GM12878 (cell line): Measurements from ENCODE around the gene HSPA4. TPM values are rescaled to one million over a fixed set of nuclear protein-coding genes. Genes with fewer than 3 reads are reported as not detected.

ENCODE experiments used
- ATAC-seq: fragments of 200-7000 bp; cut with Tn5 transposase; 3 replicates; pipeline ENCODE4 v1.9.1; 2020; ENCODE audit warnings: mild to moderate bottlenecking, moderate library complexity
- BruUV-seq: library from RNA; stranded (reverse); fragments of 400-500 nt; replicated peaks from 2 replicates; lab custom pipeline; 2021; lab: Mats Ljungman, UMichigan
- CTCF ChIA-PET: fragments of 300-600 bp; sonication (Branson Sonifier 250); formaldehyde crosslinking; extraction: SDS; loops from one replicate; lab custom pipeline; 2021; ENCODE audit warnings: inconsistent platforms; lab: Yijun Ruan, JAX
- POLR2A ChIA-PET: fragments of 350-600 bp; formaldehyde crosslinking; extraction: SDS; loops from one replicate; lab custom pipeline; 2021; ENCODE audit warnings: inconsistent platforms; lab: Charles Lee
- RAD21 ChIA-PET: fragments of 300-600 bp; sonication (Branson Sonifier 250); formaldehyde crosslinking; loops from one replicate; lab custom pipeline; 2023; ENCODE audit warnings: antibody characterized with exemption; ENCODE audit not compliant: unreplicated experiment; lab: Charles Lee
- SMC1A ChIA-PET: fragments of 300-600 bp; sonication (Branson Sonifier 250); formaldehyde crosslinking; loops from one replicate; lab custom pipeline; 2023; ENCODE audit not compliant: unreplicated experiment, uncharacterized antibody; lab: Charles Lee
- DNase-seq: peaks from one replicate; pipeline ENCODE4 v3.0.0-alpha.2; 2011; ENCODE audit warnings: low read depth, low spot score
- FAIRE-seq: peaks from 3 replicates; lab custom pipeline; 2011; peaks lifted over from hg19 to GRCh38; lab: Jason Lieb, UNC
- H2AFZ ChIP-seq: 2 replicates; pipeline ENCODE4 v1.6.0; 2011; ENCODE audit warnings: low read depth, low read length, control low read depth; ENCODE audit not compliant: control insufficient read depth
- H3K27ac ChIP-seq: 2 replicates; pipeline ENCODE4 v1.5.1; 2011; ENCODE audit warnings: control low read depth; ENCODE audit not compliant: control insufficient read depth, insufficient read depth
- H3K27me3 ChIP-seq, 2 experiments: replicated peaks in 1 of 2; 2 replicates each; pipeline versions ENCODE4 v1.6.0 to v1.6.1; 2011; ENCODE audit warnings: low read length in 1 of 2; ENCODE audit not compliant: control insufficient read depth in 2 of 2, insufficient read depth in 2 of 2
- H3K36me3 ChIP-seq, 2 experiments: 2 replicates each; pipeline ENCODE4 v1.5.1; 2011; ENCODE audit warnings: low read length in 1 of 2; ENCODE audit not compliant: control insufficient read depth in 2 of 2, insufficient read depth in 2 of 2
- H3K4me1 ChIP-seq: 2 replicates; pipeline ENCODE4 v1.6.1; 2011; ENCODE audit warnings: mild to moderate bottlenecking, low read length, moderate library complexity, mixed read lengths; ENCODE audit not compliant: control insufficient read depth, insufficient read depth
- H3K4me2 ChIP-seq: 2 replicates; pipeline ENCODE4 v1.6.0; 2011; ENCODE audit warnings: control low read depth; ENCODE audit not compliant: control insufficient read depth, insufficient read depth
- H3K4me3 ChIP-seq: fragments of 200-600 bp; sonication (generic); 2 replicates; pipeline ENCODE4 v1.5.1; 2016
- H3K79me2 ChIP-seq: 2 replicates; pipeline ENCODE4 v1.6.0; 2011; ENCODE audit warnings: low read length; ENCODE audit not compliant: control insufficient read depth, insufficient read depth
- H3K9ac ChIP-seq: 2 replicates; pipeline ENCODE4 v1.8.0; 2011; ENCODE audit warnings: low read length, control low read depth, mixed read lengths; ENCODE audit not compliant: control insufficient read depth, insufficient read depth
- H3K9me3 ChIP-seq: replicated peaks from 3 replicates; pipeline ENCODE4 v1.5.1; 2011; ENCODE audit warnings: mild to moderate bottlenecking, low read length; ENCODE audit not compliant: control insufficient read depth, insufficient read depth
- H4K20me1 ChIP-seq: 2 replicates; pipeline ENCODE4 v1.6.0; 2011; ENCODE audit not compliant: control insufficient read depth, insufficient read depth
- BCL3 ChIP-seq: IDR thresholded peaks from 2 replicates; pipeline ENCODE4 v1.6.1; 2011; ENCODE audit warnings: borderline replicate concordance, low read depth, mild to moderate bottlenecking, moderate library complexity, low read length; ENCODE audit not compliant: insufficient read depth, poor library complexity, severe bottlenecking
- MTA2 ChIP-seq: fragments of 450-650 bp; IDR thresholded peaks from 2 replicates; pipeline ENCODE4 v1.6.1; 2016; ENCODE audit warnings: low read depth, mild to moderate bottlenecking, moderate library complexity
- NBN ChIP-seq: fragments of 450-650 bp; IDR thresholded peaks from 2 replicates; pipeline ENCODE4 v1.6.1; 2016
- NKRF ChIP-seq: fragments of 450-650 bp; conservative IDR thresholded peaks from 2 replicates; pipeline ENCODE4 v1.6.1; 2017; ENCODE audit warnings: mild to moderate bottlenecking, moderate library complexity
- RCOR1 ChIP-seq: conservative IDR thresholded peaks from 2 replicates; pipeline ENCODE4 v1.6.1; 2012; ENCODE audit warnings: low read depth, low read length, improper control_type of control experiment
- WGBS: methylation state at CpG from one replicate; pipeline ENCODE4 v1.1.6; 2016; ENCODE audit warnings: low lambda C conversion rate; ENCODE audit not compliant: insufficient replicate concordance, insufficient coverage; ENCODE audit errors: missing lambda C conversion rate; 5-methylcytosine and 5-hydroxymethylcytosine counted together
- in situ Hi-C: fragments of 300-500 bp; cut with MboI; formaldehyde crosslinking; loops from 9 replicates; pipeline ENCODE4 v1.14.3; 2018; ENCODE audit warnings: mixed read lengths
- intact Hi-C: fragments of 100-400 bp; cut with micrococcal nuclease; formaldehyde crosslinking; loops from one replicate; pipeline ENCODE4 v1.14.2; 2022; ENCODE audit not compliant: unreplicated experiment
- polyA plus RNA-seq, 11 experiments: library from polyadenylated mRNA; depleted of rRNA in 4 of 11; unstranded in 6 of 11; stranded (reverse) in 5 of 11; fragments of >200 nt; fragmentation: Nextera tagmentation in 4 of 11; fragmentation: Illumina TruSeq in 1 of 11; extraction: Ambion mirVana in 4 of 11; extraction: Trizol in 1 of 11; gene quantifications; 1 replicate in 1 of 11; 2 replicates in 10 of 11; pipeline versions ENCODE4 v1.2.1 to v1.2.3, GENCODE V29; 2011 to 2016; ENCODE audit warnings: inconsistent platforms in 2 of 11, missing spikeins in 2 of 11, low read depth in 1 of 11
- total RNA-seq, 4 experiments: library from RNA; depleted of rRNA in 3 of 4; stranded (reverse); fragments of >200 nt in 3 of 4; fragmentation: Illumina TruSeq in 1 of 4; extraction: Trizol in 1 of 4; gene quantifications; 2 replicates each; pipeline versions ENCODE4 v1.2.1 to v1.2.3, GENCODE V29; 2013 to 2021

The HSPA4 gene
- total and polyA plus RNA-seq, 10 of the 15 experiments (the other 5 are each of a cell fraction or from before 2014, with no cell fraction given), result 61.6 to 234 (median 116) TPM

GRCh38 chr5:133079048-133079447 lies 27.2 kb downstream of the HSPA4 start (continued):
- no peak for TF ChIP-seq MTA2

GRCh38 chr5:133081036-133081435 lies 29.2 kb downstream of the HSPA4 start:
- FAIRE-seq, result no peak

More at GRCh38 chr5:133081036-133081435, 29.2 kb downstream of the HSPA4 start:
- DNase-seq (no peak), ATAC-seq (no peak)
- ChIA-PET CTCF (no interaction called here), POLR2A (no interaction called here), RAD21 (no interaction called here), SMC1A (no interaction called here)
- Histone ChIP-seq H3K27me3 (no peaks in the 10 kb centered on the region), H4K20me1 (no peaks in the 10 kb centered on the region), H3K4me3 (no peak overlapping the region), H3K9me3 (no peaks in the 10 kb centered on the region), H3K4me1 (no peaks in the 10 kb centered on the region), H3K4me2 (no peak overlapping the region), H3K36me3 (peaks cover 1 to 8% of the 10 kb centered on the region in 2 experiments; a peak in 3 of 4 replicates), H3K27ac (no peak overlapping the region), H3K9ac (no peak overlapping the region), H3K79me2 (peaks cover 8% of the 10 kb centered on the region), H2AFZ (no peak overlapping the region)
- no TSS peak for BruUV-seq
- intact Hi-C loops (no loop called here), in situ Hi-C loops (no loop called here)
- 81% methylated on average over 7 of the region's 7 CpGs for WGBS
- TF ChIP-seq NBN, result no peak
- TF ChIP-seq BCL3, result no peak
- TF ChIP-seq NKRF, result no peak
- no peak for TF ChIP-seq RCOR1
